Smooth muscle cell (in vitro differentiated cells): ENCODE results near the gene SMPD3. TPM values are rescaled to one million over a fixed set of nuclear protein-coding genes. Genes with fewer than 3 reads are reported as not detected.

Experiments
- DNase-seq: peaks from one replicate; lab custom pipeline; 2025; ENCODE audit not compliant: unreplicated experiment; lab: John Stamatoyannopoulos, UW
- H2AFZ ChIP-seq: fragments of 200-600 bp; sonication (generic); 2 replicates; pipeline ENCODE4 v1.6.0; 2016; ENCODE audit warnings: antibody characterized with exemption, low read depth, mild to moderate bottlenecking
- H3F3A ChIP-seq: fragments of 200-600 bp; sonication (generic); 2 replicates; pipeline ENCODE4 v1.6.0; 2017; ENCODE audit warnings: antibody characterized with exemption, low read depth
- H3K27ac ChIP-seq: fragments of 200-600 bp; sonication (generic); 2 replicates; pipeline ENCODE4 v1.5.1; 2016; ENCODE audit warnings: low read depth, mild to moderate bottlenecking
- H3K27me3 ChIP-seq: fragments of 200-600 bp; sonication (generic); 2 replicates; pipeline ENCODE4 v1.6.1; 2016; ENCODE audit warnings: low read depth, mild to moderate bottlenecking
- H3K36me3 ChIP-seq: fragments of 200-600 bp; sonication (generic); 2 replicates; pipeline ENCODE4 v1.5.1; 2016; ENCODE audit warnings: low read depth
- H3K4me1 ChIP-seq: fragments of 200-600 bp; sonication (generic); 2 replicates; pipeline ENCODE4 v1.5.1; 2016; ENCODE audit warnings: low read depth
- H3K4me2 ChIP-seq: fragments of 200-600 bp; sonication (generic); 2 replicates; pipeline ENCODE4 v1.6.0; 2016; ENCODE audit warnings: mild to moderate bottlenecking
- H3K4me3 ChIP-seq: fragments of 200-600 bp; sonication (generic); 2 replicates; pipeline ENCODE4 v1.5.1; 2016; ENCODE audit warnings: mild to moderate bottlenecking
- H3K79me2 ChIP-seq: fragments of 200-600 bp; sonication (generic); 2 replicates; pipeline ENCODE4 v1.6.0; 2016; ENCODE audit warnings: low read depth, mild to moderate bottlenecking
- H3K9ac ChIP-seq: fragments of 200-600 bp; sonication (generic); 2 replicates; pipeline ENCODE4 v1.6.0; 2016; ENCODE audit warnings: low read depth
- H3K9me3 ChIP-seq: fragments of 200-600 bp; sonication (generic); replicated peaks from 2 replicates; pipeline ENCODE4 v1.5.1; 2016; ENCODE audit warnings: low read depth
- H4K20me1 ChIP-seq: fragments of 200-600 bp; sonication (generic); 2 replicates; pipeline ENCODE4 v1.6.0; 2016; ENCODE audit warnings: low read depth
- CTCF ChIP-seq: fragments of 200-600 bp; sonication (generic); IDR thresholded peaks from 2 replicates; pipeline ENCODE4 v1.5.1; 2017; ENCODE audit warnings: borderline replicate concordance, mild to moderate bottlenecking, antibody characterized with exemption; ENCODE audit not compliant: insufficient read depth, poor library complexity, severe bottlenecking
- WGBS: methylation state at CpG from one replicate; pipeline ENCODE4 v1.1.7; 2016; ENCODE audit warnings: low lambda C conversion rate; 5-methylcytosine and 5-hydroxymethylcytosine counted together
- polyA plus RNA-seq: library from polyadenylated mRNA; unstranded; fragments of >200 nt; fragmentation: Nextera tagmentation; extraction: Ambion mirVana; gene quantifications from 2 replicates; pipeline ENCODE4 v1.2.1, GENCODE V29; 2016
- total RNA-seq: library from RNA; depleted of rRNA; stranded (reverse); fragments of >200 nt; gene quantifications from 2 replicates; pipeline ENCODE4 v1.2.3, GENCODE V29; 2014

SMPD3 gene
- total and polyA plus RNA-seq, 2 experiments from 2014 or later = 0.63 to 0.73 TPM

- Histone ChIP-seq H3K4me1 (peaks cover 19% of the 10 kb centered on the region), H4K20me1 (no peaks in the 10 kb centered on the region), H3K79me2 (no peaks in the 10 kb centered on the region), H3F3A (peaks cover 8% of the 10 kb centered on the region), H2AFZ (no peak overlapping the region), H3K27me3 (no peaks in the 10 kb centered on the region), H3K4me3 (no peak overlapping the region), H3K4me2 (peak overlapping the region; percentile 65), H3K27ac (peak overlapping the region; percentile 84), H3K9me3 (no peaks in the 10 kb centered on the region), H3K36me3 (no peaks in the 10 kb centered on the region), H3K9ac (peak overlapping the region; percentile 49)
- DNase-seq = no peak
- TF ChIP-seq CTCF = no peak
- 42% methylated on average over 13 of the region's 13 CpGs for WGBS
These were observed 46.2 kb downstream of the SMPD3 start for GRCh38 chr16:68401871-68402747.

DNA sequence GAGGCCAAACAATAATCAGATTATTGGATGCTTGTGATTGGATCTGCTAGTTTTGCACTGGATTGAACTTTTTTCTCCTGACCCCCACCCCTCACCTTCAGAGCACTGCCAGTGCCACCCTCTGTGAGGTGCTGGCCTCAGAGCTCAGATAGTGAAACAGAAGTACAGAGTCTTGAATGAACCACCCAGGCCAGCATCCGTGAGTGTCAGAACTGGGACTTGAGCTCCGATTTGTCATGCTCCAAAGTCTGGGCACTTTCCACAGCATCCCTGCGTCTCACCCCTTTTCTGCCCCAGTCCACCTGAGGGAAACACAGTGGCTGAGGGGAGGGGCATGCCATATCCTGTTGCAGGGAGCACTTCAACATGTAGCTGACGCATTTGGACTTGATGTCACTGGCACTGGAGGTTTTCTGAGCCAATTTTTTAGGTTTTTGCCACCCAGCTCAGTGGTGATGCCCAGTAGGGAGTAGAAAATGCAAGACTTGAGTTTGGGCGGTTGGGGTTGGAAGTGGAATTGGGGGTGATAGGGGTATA lies 47.3 kb downstream of the SMPD3 start:
- H3K79me2 ChIP-seq = no peaks in the 10 kb centered on the region
- peaks cover 8% of the 10 kb centered on the region for H3F3A ChIP-seq
- no peak overlapping the region for H3K9ac ChIP-seq
- DNase-seq = no peak
- H3K4me2 ChIP-seq = peak overlapping the region; percentile 65
- no peaks in the 10 kb centered on the region for H4K20me1 ChIP-seq
- H3K9me3 ChIP-seq = no peaks in the 10 kb centered on the region
- no peaks in the 10 kb centered on the region for H3K27me3 ChIP-seq
- no peaks in the 10 kb centered on the region for H3K36me3 ChIP-seq
- WGBS = 82% methylated on average over 5 of the region's 5 CpGs
- TF ChIP-seq CTCF = no peak
- no peak overlapping the region for H3K4me3 ChIP-seq
- peaks cover 13% of the 10 kb centered on the region for H3K4me1 ChIP-seq
- peak overlapping the region; percentile 84 for H3K27ac ChIP-seq
- no peak overlapping the region for H2AFZ ChIP-seq

DNA sequence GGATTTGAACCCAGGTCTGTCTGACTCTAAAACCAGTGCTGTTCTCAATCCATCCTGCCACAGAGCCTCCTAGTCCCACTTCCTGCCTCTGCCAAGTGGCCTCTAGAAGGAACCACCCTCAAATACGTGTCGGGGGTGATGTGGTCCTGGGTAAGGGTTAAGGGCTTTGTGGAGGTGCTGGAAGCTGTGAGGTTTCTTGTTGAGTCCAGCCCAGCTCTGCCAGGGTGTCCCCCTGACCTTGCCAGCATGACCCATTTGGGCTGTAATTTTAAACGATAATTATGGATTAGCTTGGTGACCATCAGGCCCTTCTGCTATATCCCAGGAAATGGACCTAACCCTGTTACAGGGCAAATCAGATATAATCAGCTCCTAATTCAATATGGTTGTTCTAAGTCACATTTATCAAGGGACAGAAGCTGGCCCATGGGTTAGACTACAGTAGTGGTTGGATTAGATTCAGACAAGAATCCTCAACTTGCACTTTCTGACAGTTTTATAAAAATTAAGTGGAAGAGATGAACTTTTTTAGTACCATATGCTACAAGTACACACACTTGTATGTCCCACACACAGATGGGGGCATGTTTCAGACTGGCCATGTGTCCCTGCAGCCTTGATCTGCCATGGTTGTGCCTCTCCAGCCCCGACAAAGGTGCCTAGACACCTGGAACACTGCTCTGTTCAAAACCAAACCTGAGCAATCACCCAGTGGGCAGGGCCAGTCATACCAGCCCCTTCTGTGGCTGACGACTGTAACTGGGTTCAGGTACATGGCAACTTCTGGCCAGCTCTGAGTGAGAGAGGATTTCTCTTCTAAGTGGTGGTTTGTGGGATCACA lies 48.0 kb downstream of the SMPD3 start:
- no peak overlapping the region for H2AFZ ChIP-seq
- H3K4me3 ChIP-seq = no peak overlapping the region
- peaks cover 8% of the 10 kb centered on the region for H3F3A ChIP-seq
- no peak overlapping the region for H3K27ac ChIP-seq
- no peaks in the 10 kb centered on the region for H3K27me3 ChIP-seq
- H3K4me2 ChIP-seq = no peak overlapping the region
- H3K79me2 ChIP-seq = no peaks in the 10 kb centered on the region
- no peaks in the 10 kb centered on the region for H3K9me3 ChIP-seq
- 90% methylated on average over 5 of the region's 5 CpGs for WGBS
- peaks cover 13% of the 10 kb centered on the region for H3K4me1 ChIP-seq
- no peak overlapping the region for H3K9ac ChIP-seq
- TF ChIP-seq CTCF = no peak
- no peaks in the 10 kb centered on the region for H3K36me3 ChIP-seq
- DNase-seq = no peak
- no peaks in the 10 kb centered on the region for H4K20me1 ChIP-seq
